NCI-H2029 (cell line): ENCODE data around the gene CDH13.
A peak's percentile ranks its signal among the peaks of the same experiment; 100 is the strongest.

Experiments used
- DNase-seq: peaks from one replicate; lab custom pipeline; 2025; lab: John Stamatoyannopoulos, UW

The CDH13 gene

DNA sequence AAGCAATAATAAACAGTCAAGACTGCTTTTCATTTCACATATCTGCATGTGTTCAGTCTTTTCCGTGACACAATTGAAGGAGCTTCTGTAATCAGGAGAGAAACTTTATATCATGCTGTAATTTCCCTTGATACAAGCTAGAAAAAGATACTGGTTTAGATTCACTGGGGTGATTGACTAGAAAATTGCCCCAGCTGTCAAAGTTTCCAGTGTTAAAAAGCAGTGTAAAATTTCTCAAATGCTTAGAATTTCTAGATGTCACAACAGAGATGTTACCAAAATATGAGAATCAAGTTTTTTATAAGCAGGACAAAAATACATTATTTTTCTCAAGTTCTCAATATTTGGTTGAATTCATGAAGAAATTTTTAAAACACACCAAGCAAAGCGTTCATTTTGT is 888.6 kb downstream of the CDH13 start:
- DNase-seq = no peak

DNA sequence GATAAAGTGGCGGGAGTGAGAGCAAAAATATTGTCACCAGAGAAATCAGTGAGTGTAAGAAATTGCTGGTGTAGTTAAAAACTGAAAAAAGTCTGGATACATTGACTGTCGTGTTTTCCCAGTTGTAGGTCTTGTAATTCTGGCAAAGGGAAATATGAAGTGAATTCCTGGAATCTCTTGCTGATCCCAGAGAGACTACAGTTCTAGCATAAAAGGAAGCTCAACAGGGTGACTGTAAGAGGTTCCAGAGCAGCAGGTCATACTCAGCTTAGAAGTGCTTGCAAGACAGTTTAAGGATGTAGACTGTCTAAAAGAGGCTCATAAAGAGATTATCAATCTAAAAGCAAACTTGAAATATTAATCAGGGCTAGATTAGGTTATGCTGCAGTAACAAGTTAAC is 890.2 kb downstream of the CDH13 start:
- no peak for DNase-seq

DNA sequence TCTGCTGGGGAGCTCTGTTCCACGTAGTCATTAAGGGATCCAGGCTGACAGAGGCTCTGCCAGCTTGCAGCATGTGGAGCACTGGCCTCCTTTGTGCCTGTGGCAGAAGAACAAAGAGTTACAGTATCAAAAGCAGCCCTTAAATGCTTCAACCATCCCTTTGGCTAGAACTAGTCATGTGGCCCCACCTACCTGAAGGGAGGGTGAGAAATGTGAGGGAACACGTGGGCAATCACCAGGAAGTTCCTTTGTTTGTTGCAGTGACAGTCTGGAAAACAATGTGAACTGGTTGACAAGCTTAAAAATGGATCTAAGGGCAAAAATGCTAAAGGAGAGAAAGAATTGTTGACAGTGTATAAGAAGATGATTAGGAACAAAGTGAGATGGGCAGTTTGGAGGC is 890.6 kb downstream of the CDH13 start:
- no peak for DNase-seq

DNA sequence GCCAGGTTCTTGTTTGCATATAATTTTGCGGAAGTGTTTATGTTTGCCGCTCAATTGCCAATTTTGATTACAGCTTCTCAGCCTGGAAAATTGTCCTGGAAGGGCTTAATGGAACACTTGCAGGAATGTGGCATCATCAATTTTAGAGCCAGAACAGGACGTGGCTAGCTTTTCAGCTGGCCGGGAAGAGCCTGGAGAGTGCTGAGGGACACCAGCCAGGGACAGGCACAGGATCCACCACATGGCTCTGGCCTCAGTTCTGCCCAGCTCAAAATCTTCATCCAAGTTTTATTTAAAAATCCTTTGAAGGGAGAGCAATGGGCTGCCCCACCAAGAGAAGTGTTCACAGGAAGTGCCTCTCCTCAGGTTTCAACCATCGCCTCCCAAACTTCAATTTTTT is 893.8 kb downstream of the CDH13 start:
- no peak for DNase-seq

DNA sequence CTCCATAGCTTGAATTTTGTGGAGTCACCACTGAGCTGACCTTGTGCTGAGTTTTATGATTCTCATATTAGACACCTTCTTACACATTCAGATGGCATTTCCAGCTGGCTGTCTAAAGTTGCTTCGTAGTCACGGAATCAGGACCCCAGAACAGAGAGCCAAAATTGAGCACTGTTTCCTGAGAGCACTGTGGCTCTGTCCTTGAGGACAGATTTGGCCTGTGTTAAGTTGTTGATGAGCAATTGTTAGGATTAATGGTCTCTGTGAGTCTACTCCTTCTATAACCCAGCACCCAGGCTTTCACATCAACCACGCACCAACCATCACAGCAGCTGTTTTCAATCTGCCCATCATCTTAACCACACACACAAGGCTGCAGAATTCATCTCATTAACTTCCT is 903.5 kb downstream of the CDH13 start:
- no peak for DNase-seq

DNA sequence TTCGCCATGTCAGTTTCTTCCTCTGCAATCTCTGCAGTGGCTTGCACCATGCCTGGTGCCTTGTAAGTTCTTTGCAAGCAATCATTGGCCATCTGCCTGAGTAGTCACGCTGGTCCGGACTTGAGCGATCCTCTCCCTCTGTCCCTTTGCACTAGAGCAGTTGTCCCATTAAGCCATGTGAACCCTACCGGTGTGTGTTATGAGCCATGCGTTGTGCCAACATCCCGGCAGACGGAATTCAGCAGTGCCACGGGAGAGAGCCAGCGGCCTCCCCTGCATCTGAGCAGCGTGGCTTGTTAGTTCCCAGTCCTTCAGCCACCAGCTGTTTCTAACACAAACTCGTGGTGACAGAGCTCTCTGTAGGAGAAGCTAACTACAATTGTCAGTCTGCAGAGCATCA is 905.9 kb downstream of the CDH13 start:
- DNase-seq = no peak

DNA sequence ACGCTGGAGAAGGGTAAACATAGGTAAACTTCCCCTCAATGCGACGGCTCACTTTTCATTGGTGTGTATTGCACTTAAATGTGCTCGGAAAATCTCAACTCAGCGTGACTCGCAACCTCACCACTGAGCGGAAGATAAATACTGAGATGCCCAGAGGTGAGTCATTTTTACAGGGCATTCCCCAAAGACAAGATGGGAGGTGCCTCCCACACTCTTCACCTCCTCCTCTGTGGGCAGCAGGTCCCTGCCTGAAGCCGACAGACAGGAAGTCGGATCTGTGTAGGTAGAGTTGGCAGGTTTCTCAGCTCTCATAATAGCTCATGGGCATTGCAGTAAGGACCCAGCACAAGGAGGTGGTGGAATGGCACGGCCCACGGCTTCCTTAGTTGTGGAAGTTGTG is 906.4 kb downstream of the CDH13 start:
- peak; percentile 52 for DNase-seq

DNA sequence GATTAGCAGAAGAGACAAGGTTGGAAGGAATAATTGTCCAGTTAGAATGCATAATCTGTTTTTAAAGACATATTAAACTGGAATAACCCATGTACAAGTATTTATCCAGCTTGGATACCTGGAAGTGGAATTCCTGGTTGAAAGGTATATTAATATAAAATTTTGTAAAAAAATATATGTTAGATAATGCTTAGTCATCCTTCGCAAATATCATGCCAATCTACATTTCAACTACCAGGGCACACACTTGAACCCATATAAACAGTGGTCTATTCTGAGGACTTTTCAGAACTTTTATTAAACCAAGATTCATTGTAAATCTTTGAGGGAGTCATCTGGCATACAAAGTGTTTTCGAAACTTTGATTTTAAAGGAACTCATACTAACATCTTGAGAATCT is 911.9 kb downstream of the CDH13 start:
- DNase-seq = no peak

DNA sequence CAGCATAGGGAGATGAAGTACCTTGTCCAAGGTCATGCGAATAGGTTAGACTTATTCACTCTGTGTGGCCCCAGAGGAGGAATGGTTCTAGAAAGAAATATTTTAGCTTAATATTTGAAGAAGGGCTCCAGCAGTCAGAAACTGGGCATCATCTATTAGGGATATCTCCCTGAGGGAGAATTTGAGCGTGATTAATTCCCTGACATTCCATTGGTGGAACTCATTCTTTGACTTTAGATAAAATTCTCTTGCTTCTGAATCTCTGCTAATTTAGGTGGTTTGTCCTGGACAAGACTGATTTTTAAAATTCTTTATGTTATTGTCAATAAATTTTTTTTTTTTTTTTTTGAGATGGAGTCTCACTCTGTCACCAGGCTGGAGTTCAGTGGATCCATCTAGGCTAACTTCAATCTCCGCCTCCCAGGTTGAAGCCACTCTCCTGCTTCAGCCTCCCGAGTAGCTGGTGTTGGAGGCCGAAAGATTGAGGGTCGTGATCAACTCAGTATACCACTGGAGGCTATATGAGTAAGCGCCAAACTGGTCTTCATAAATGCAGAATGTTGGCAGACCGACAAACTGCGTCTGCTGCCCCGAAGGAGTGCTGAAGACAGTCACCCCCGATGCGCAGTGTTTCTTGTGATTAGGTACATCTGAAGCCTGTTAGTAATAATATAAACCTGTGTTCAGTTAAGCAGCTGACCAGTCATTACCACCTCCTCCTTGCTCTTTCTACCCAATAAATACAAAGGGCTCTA is 913.1 kb downstream of the CDH13 start:
- DNase-seq = no peak

DNA sequence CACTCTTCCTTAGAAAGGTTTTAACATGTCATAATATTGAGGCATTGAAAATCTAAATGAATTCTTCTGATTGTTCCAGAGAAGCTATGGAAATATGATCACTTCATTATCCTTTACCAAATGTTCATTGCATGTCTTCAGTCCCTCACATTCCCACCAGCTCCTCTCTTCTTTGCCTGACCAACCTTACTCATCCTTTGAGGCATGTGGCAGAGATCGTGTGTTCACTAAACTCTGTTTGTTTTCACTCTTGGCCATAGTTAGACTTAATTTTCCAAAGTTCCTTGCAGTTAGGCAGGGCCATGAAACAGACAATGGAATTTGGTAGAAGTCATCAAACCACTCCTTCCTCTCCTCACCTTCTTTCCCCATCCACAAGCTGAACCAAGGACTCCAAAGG is 914.5 kb downstream of the CDH13 start:
- DNase-seq = no peak

DNA sequence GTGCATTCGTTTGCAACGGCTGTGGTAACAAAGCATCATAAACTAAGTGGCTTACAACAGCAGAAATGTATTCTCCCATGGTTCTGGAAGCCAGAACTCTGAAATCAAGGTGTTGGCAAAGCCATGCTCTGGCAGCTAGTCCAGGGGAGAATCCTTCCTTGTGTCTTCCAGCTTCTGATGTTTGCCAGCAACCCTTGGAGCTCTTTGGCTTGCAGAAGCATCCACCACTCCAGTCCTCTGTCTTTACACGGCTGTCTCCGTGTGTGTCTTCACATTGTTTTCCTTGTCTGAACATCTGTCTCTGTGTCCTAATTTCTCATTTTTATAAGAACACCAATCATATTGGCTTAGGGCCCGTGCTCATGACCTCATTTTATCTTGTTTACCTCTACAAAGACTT is 915.7 kb downstream of the CDH13 start:
- no peak for DNase-seq

DNA sequence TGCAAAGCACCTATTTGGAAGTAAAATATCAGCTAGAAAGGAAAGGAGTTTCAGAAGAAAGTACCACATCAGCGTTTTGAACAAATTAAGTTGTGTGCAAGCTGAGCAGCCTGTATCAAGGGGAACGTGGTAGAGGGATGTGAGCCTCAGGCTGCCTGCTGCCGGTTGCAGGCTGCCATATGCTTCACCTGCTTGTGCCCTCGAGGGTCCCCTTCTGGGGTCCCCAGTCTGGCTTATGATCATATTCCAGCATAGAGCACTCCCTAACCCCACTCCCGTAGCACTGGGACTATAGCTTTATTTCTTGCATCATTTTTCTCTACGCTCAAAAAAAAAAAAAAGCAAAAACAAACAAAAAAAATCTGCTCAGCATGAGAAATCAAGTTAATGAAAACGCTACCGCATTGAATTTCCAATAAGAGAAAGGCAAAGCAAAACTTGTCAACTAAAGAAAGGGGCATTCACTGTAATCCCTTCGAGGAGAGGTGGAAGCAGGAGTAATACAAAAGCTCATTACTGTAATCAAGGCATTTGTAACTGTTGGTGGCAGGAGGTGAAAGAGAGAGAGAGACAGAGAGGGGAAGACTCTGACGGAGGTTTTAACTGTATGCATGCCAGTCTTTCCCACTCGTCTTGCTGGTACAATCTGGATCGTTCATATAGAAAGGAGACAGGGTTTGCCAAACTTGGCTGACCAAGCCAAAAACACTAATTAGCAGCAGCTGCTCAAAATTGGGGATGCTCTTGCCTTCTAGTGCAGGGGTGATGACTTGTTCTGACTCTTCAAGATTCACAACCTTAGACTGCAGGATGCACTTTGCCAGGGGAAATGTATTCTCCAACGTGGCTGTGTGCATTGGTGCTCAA is 922.8 kb downstream of the CDH13 start:
- no peak for DNase-seq

DNA sequence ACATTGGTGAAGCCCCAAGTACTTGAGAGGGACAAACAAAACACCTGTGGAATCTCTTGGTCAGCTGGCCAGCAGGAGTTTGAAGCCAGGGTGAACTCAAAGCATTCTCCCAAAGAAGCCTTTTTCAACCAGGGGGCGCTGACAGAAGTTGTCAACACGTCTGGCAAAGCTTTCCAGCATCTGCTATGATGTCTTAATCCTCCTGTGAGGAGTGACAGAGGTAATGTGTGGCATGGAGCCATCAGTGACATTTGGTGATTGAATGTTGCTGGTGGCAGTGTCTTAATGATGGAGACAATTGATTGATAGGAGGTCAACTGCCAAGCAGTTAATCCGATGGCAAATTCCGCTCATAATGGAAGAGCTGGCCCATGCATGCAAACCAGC is 923.4 kb downstream of the CDH13 start:
- DNase-seq = no peak

DNA sequence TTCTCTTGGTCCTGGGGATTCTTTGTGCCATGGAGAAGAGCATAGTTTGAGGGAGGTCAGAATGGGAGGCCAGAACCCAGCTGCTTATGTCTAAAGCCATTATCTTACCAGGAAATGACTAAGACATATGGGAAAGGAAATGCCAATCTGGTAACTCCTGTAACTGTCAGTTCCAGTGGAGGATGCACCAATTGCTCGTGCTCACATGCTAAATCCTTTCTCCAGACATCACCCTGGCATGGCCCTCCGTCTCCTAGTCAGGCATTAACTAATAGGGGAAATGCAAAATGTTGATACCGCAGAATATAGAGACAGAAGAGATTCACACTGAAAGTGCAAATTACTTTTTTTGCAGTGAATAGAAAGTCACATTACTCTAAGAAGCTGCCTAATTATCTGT is 925.5 kb downstream of the CDH13 start:
- no peak for DNase-seq

DNA sequence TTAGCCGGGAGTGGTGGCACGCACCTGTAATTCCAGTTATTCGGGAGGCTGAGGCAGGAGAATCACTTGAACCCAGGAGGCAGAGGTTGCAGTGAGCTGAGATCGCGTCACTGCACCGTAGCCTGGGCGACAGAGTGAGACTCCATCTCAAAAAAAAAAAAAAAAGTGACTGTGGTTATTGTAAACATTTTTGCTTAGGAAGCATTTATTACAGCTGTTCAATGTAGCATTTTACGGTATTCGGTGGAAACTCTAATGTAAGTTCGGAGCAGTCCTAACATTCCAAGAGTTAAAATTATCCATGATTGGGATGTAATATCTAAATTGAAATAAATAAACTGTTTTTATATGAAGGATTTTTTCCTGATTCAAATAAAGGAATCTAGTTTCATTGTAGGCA is 926.2 kb downstream of the CDH13 start:
- DNase-seq = no peak

DNA sequence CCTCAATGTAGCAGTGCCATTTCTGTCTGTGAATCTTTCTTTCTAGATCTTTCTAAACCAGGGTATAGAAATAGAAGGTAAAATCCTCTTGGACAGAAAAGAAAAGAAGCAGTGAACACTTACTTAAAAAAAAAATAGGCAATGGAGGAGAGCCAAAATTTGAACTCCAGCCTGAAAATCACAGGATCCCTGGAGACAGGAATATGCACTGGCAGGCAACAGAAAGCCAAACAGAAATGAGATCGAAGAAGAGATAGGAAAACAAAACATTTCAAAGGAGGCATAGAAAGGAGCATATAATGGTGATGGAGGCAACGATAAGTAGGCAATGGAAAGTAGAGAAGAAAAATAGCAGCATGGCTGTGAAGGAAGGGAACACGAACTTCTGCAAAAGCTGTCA is 927.3 kb downstream of the CDH13 start:
- no peak for DNase-seq

DNA sequence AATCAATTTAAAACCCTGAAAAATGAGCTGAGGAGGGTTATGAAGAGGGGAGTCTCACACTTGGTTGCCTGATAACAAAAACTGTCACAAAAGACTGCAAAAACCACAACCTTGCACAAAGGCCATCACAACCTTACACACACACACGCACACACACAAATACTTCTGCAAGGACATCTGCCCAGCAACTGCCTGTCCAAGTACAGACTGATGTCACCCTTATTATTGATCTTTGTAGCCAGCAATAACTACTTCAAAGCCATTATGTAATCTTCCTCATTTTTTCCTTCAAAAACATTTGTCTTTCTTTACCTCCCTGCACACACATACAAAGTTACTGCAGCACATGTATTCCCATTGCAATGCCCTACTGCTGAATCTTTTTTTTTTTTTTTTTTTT is 927.8 kb downstream of the CDH13 start:
- DNase-seq = no peak

DNA sequence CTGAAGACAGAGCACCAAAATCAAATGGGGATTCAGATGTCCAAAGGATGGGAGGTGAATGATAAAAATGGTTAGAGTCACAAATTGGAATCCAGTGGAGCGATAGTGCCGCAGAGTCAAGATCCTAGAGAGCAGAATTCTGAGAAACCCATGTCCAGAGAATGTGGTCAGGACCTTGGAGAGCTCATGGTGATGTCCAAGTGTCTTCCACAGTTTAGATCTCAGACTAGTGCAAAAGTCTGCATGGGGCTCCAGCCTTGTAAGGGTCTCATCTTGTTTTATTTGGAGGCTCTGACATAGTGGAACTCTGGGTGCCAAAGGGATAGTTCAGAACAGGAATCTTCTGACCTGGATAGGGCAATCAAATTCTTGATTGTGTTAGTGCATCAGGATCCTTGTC is 935.1 kb downstream of the CDH13 start:
- no peak for DNase-seq

DNA sequence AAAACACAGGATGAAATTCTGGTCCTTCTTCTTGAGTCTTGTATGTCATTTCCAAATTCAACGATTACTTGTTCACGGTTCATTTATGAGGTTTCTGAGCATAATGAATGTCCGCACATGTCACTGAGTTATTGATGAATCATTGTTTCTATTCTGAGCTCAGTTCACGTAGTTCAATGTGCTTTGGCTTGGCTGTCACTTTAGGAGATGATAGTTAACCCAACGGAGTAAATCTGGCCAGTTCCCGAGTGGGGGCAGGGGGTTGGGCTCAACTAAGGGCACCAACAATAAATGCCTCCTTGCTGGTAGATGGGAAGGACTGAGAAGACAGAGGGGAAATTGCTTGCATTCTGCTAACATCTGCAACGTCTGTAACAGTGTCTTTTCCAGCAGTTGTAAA is 941.6 kb downstream of the CDH13 start:
- DNase-seq = no peak

DNA sequence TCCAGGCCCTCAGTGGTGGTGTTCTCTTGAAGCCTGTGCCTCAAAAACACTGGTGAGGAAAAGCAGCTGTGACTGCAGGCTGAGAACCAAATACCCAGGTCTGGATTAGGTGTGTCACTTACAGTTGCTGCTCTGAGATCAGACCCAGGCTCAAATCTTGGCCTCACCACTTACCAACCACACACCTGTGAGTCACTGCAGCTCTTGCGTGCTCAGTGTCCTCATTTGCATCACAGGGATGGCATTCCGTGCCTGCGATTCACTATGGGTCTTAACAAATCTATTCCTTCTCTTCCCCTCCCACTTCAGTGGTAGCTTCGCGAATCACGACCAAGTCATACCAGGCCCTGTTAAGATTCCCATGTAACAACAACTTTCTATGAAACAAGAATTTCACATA is 947.6 kb downstream of the CDH13 start:
- no peak for DNase-seq

DNA sequence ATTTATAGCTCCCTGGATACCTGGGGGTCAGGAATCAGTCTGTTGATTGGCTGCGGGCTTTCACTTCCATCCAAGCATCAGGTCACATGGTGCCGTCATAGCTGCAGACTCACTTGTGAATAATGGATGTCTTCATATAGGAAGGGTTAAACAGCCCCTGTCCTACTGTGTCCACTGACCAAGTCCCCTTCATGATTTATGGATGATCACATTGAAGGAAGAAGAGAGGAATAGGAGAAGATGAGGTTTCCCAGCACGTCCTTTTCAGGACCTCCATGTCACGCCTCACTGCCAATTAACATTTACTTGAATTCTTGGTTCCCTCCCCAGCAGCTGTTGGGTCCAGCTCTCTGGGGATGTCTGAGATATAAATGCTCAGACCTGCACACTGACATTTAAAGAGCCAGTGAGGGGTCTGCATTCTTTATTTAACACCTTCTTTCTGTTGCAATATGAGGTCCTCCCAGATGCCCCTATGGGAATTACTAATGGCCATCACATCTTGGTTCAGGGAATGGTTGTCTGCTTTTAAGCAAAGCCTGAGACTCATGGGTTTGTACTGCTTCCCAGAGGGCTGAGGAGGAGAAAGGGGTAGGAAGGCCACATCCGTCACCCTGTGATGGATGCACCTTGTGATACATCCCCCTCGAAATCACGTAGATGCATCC is 950.4 kb downstream of the CDH13 start:
- DNase-seq = no peak

DNA sequence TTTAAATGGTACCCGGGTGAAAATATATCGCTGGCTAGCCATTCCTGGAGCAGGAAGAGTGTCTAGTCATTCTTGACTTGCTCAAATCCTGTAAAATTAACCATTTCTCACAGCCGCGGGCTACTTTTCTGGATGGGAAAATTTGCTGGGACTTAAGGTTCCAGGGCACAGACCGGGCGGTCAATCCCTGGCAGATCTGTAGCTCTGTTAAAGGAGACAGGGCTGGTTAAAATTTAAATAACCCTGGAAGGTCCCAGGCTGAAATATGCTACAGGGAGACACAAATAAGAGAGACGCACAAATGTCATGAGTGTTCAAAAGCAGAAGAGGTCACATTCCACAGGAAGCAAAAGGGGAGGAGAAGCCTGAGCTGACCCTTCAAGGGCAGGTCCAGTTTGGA is 951.4 kb downstream of the CDH13 start:
- DNase-seq = no peak

DNA sequence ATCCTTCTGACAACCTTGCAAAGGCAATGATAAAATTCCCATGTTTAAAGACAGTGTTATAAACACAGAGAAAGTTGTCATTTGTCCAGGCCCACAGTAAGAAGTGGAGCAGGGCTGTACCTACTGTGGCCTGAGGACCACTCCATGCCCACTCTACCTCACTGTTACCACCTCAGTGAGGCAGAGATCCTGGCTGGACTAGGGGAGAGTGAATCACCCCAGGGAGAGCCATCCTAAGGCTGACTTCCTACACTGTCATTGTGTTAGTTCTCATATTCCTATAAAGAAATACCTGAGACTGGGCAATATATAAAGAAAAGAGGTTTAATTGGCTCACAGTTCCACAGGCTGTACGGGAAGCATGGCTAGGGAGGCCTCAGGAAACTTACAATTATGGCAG is 952.3 kb downstream of the CDH13 start:
- DNase-seq = no peak
